MM.1S (cell line): ENCODE measurements around the gene PDE4C.

Source experiments
- DNase-seq: peaks from one replicate; pipeline ENCODE4 v3.0.0-alpha.2; 2015
- H2AFZ ChIP-seq: fragments of 300-600 bp; sonication (generic); 2 replicates; pipeline ENCODE4 v1.6.0; 2016; ENCODE audit warnings: antibody characterized with exemption, low read length
- H3F3A ChIP-seq: fragments of 300-600 bp; sonication (generic); 2 replicates; pipeline ENCODE4 v1.6.1; 2016; ENCODE audit warnings: mild to moderate bottlenecking, antibody characterized with exemption, low read length, moderate library complexity, mixed read lengths; ENCODE audit not compliant: insufficient read depth
- H3K27ac ChIP-seq: fragments of 300-600 bp; sonication (generic); 2 replicates; pipeline ENCODE4 v1.5.1; 2016; ENCODE audit warnings: mild to moderate bottlenecking, low read length
- H3K27me3 ChIP-seq: fragments of 300-600 bp; sonication (generic); replicated peaks from 2 replicates; pipeline ENCODE4 v1.6.0; 2016; ENCODE audit warnings: low read length; ENCODE audit not compliant: insufficient read depth
- H3K36me3 ChIP-seq: fragments of 300-600 bp; sonication (generic); replicated peaks from 2 replicates; pipeline ENCODE4 v1.6.1; 2016; ENCODE audit warnings: mild to moderate bottlenecking, low read length, mixed read lengths; ENCODE audit not compliant: insufficient read depth
- H3K4me1 ChIP-seq: fragments of 300-600 bp; sonication (generic); 2 replicates; pipeline ENCODE4 v1.6.1; 2016; ENCODE audit warnings: low read length, mixed read lengths
- H3K4me2 ChIP-seq: fragments of 300-600 bp; sonication (generic); 2 replicates; pipeline ENCODE4 v1.6.0; 2016; ENCODE audit warnings: low read depth, low read length
- H3K4me3 ChIP-seq: fragments of 300-600 bp; sonication (generic); 2 replicates; pipeline ENCODE4 v1.5.1; 2016; ENCODE audit warnings: low read length, mixed read lengths
- H3K79me2 ChIP-seq: fragments of 300-600 bp; sonication (generic); 2 replicates; pipeline ENCODE4 v1.6.1; 2016; ENCODE audit warnings: mixed run types, low read length, mixed read lengths
- H3K9ac ChIP-seq: fragments of 300-600 bp; sonication (generic); 2 replicates; pipeline ENCODE4 v1.6.1; 2016; ENCODE audit warnings: low read length, mixed read lengths
- H3K9me2 ChIP-seq: fragments of 300-600 bp; sonication (generic); replicated peaks from 2 replicates; pipeline ENCODE4 v1.6.1; 2016; ENCODE audit warnings: mild to moderate bottlenecking, low read length, mixed read lengths; ENCODE audit not compliant: insufficient read depth
- H3K9me3 ChIP-seq: fragments of 300-600 bp; sonication (generic); replicated peaks from 2 replicates; pipeline ENCODE4 v1.6.1; 2016; ENCODE audit warnings: mild to moderate bottlenecking, low read length, mixed read lengths; ENCODE audit not compliant: insufficient read depth
- H4K20me1 ChIP-seq: fragments of 300-600 bp; sonication (generic); 2 replicates; pipeline ENCODE4 v1.6.1; 2016; ENCODE audit warnings: mild to moderate bottlenecking, low read length, moderate library complexity, mixed read lengths; ENCODE audit not compliant: insufficient read depth
- EZH2 ChIP-seq: fragments of 300-600 bp; sonication (generic); optimal IDR thresholded peaks from 2 replicates; pipeline ENCODE3; 2017; ENCODE audit warnings: low read depth, mild to moderate bottlenecking, antibody characterized with exemption, low read length, mixed read lengths
- EZH2phosphoT487 ChIP-seq: fragments of 300-600 bp; sonication (generic); IDR thresholded peaks from 2 replicates; pipeline ENCODE4 v1.6.1; 2018; ENCODE audit warnings: antibody characterized with exemption, low read length
- TF ChIP-seq, protein P1 (sequence below): fragments of 300-600 bp; sonication (generic); IDR thresholded peaks from 2 replicates; pipeline ENCODE4 v1.5.1; 2016; ENCODE audit warnings: antibody characterized with exemption, low read length, mixed read lengths

PDE4C gene

DNA sequence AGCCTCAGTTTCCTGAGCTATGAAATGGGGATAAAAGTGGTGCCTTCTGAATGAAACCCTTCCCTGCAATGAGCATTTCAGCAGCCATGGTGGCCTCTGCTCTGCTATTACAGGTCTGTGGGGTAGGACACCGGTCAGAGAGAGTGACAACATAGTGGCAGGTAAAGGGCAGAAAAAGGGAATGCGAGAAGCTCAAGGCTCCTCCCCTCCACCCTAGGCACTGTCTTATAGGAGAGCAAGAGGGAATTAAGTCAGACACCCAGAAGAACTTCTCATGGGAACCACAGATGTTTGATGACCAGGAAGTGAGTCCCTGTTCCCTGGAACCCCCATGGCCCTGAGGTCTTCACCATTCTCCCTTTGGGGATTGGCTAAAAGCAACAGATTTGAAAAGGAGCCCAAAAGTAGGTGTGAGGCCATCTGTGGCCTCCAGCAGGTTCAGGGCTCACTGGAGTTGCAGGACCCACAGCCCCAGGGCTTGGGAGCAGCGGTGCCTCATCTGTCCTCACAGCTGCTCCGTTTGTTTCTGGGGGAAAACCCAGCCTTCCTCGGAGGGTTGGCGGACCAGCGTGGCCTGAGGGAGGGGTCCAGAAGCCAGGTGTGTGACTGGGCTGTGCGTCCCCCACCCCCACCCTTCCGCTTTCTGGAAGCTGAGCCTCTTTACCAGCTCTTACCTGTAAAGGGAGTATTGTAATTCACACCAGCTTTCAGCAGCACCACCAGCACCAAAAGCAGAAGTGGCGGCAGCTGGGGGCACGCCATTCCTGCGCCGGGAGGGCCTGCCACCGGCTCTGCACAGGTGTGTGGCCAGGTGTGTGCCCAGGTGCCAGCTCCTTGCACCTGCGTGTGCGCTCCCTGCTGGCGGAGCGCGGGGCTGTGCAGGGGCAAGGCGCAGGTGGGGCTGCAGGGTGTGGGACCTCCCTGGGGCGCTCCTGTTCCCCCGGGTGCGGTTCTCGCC, 28.6 kb upstream of the PDE4C start:
- Histone ChIP-seq H3K4me2 (0 out of 2 replicates have a peak overlapping the region, but pooled peaks have one; percentile 18), H3K27ac (peak overlapping the region; percentile 12; the same call in 1 of the 2 replicates), H3K27me3 (peaks cover 80% of the 10 kb centered on the region), H3K4me3 (no peak overlapping the region), H2AFZ (no peak overlapping the region), H3K36me3 (no peaks in the 10 kb centered on the region), H3K9me3 (no peaks in the 10 kb centered on the region), H3K9ac (no peak overlapping the region), H3K79me2 (no peaks in the 10 kb centered on the region), H3F3A (no peaks in the 10 kb centered on the region), H3K9me2 (no peaks in the 10 kb centered on the region), H4K20me1 (no peaks in the 10 kb centered on the region), H3K4me1 (peaks cover 12% of the 10 kb centered on the region; the same call in 1 of the 2 replicates)
- DNase-seq = peak; percentile 37
- TF ChIP-seq, protein P1, sequence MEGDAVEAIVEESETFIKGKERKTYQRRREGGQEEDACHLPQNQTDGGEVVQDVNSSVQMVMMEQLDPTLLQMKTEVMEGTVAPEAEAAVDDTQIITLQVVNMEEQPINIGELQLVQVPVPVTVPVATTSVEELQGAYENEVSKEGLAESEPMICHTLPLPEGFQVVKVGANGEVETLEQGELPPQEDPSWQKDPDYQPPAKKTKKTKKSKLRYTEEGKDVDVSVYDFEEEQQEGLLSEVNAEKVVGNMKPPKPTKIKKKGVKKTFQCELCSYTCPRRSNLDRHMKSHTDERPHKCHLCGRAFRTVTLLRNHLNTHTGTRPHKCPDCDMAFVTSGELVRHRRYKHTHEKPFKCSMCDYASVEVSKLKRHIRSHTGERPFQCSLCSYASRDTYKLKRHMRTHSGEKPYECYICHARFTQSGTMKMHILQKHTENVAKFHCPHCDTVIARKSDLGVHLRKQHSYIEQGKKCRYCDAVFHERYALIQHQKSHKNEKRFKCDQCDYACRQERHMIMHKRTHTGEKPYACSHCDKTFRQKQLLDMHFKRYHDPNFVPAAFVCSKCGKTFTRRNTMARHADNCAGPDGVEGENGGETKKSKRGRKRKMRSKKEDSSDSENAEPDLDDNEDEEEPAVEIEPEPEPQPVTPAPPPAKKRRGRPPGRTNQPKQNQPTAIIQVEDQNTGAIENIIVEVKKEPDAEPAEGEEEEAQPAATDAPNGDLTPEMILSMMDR = peak; percentile 45
- TF ChIP-seq EZH2phosphoT487 = no peak
- no peak for TF ChIP-seq EZH2

DNA sequence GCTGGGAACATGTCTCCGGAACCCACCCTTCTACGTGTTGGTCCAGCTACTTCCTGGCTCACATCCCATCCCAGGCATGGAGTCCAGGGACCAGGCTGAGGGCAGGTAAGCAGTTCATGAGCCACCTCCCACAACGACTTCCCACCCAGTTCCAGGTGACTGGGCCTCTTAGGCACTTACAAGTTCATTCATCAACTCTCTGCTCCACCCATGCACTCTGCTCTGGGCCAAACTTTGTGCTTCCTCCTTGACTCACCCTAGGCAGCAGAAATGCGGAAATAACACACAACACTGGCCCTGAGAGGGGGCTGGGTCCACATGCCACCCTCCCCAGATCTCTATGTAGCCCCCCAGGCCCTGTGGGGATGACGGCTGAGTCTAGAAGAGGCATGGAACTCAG, 27.5 kb upstream of the PDE4C start:
- Histone ChIP-seq H3K9ac (no peak overlapping the region), H3K9me3 (no peaks in the 10 kb centered on the region)
- DNase-seq = no peak

GRCh38 chr19:18253130-18253529, 26.9 kb upstream of the PDE4C start:
- no peaks in the 10 kb centered on the region for H3K9me3 ChIP-seq
- H3K9ac ChIP-seq = no peak overlapping the region
- no peak for DNase-seq
- no peak overlapping the region for H3K4me2 ChIP-seq
- H4K20me1 ChIP-seq = no peaks in the 10 kb centered on the region
- H3K9me2 ChIP-seq = no peaks in the 10 kb centered on the region
- no peak overlapping the region for H3K4me3 ChIP-seq
- H3K27me3 ChIP-seq = peaks cover 77% of the 10 kb centered on the region
- H3K79me2 ChIP-seq = no peaks in the 10 kb centered on the region
- H3F3A ChIP-seq = no peaks in the 10 kb centered on the region
- H3K36me3 ChIP-seq = no peaks in the 10 kb centered on the region
- peaks cover 12% of the 10 kb centered on the region; the same call in 1 of the 2 replicates for H3K4me1 ChIP-seq
- H2AFZ ChIP-seq = no peak overlapping the region
- no peak overlapping the region for H3K27ac ChIP-seq
- TF ChIP-seq EZH2 = no peak
- TF ChIP-seq EZH2phosphoT487 = no peak
- TF ChIP-seq, protein P1 = no peak

More for the DNA sequence above, 27.5 kb upstream of the PDE4C start:
- Histone ChIP-seq H3K79me2 (no peaks in the 10 kb centered on the region), H2AFZ (no peak overlapping the region), H3F3A (no peaks in the 10 kb centered on the region), H3K4me3 (no peak overlapping the region), H3K9me2 (no peaks in the 10 kb centered on the region), H3K4me2 (no peak overlapping the region), H4K20me1 (no peaks in the 10 kb centered on the region), H3K27ac (no peak overlapping the region), H3K36me3 (no peaks in the 10 kb centered on the region), H3K27me3 (peaks cover 78% of the 10 kb centered on the region), H3K4me1 (peaks cover 12% of the 10 kb centered on the region; the same call in 1 of the 2 replicates)
- TF ChIP-seq, protein P1 = no peak
- no peak for TF ChIP-seq EZH2phosphoT487
- no peak for TF ChIP-seq EZH2
